Activated T-helper 9 cell treated with anti-CD3 and anti-CD28 coated beads, Interleukin-2, amount 50 U/mL, for 16 hours (primary cell): ENCODE results near the gene PCP4L1.
"Not testable (repeated sequence)": the region's sequence is repeated elsewhere in the genome, so short reads cannot be mapped to it uniquely, and the experiment has no call there.

ENCODE experiments used
- DNase-seq: peaks from one replicate; pipeline ENCODE4 v3.0.0-alpha.2; 2020; ENCODE audit warnings: low read depth

PCP4L1 gene

GRCh38 chr1:161258439-161259344 is at the start of gene PCP4L1:
Gene PCP4L1, plus strand, starts transcription at chr1:161258745. Its CDS starts 230 bp downstream, at chr1:161258975.
- peak; percentile 4 for DNase-seq

DNA sequence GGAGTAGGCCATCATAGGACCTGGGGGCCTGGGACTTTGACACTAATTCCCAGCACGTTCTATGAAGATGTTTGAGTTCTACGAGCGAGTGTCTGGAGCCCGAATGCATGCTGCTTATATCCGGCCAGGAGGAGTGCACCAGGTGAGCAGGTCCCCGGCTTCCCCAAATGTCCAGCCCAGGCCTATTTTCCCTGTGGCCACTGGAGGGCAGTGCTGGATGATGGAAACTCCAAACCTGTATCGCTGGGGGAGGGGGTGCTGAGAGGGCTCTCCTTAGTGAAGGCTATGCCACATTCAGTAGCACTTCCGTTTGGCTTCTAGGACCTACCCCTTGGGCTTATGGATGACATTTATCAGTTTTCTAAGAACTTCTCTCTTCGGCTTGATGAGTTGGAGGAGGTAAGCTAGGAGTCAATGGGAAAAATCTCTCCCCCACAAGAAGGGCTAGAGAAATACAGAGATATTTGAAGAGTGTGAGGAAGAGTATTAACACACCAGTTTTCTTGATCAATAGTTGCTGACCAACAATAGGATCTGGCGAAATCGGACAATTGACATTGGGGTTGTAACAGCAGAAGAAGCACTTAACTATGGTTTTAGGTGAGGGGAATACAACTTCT is 48.6 kb upstream of the PCP4L1 start:
- peak; percentile 59 for DNase-seq

DNA sequence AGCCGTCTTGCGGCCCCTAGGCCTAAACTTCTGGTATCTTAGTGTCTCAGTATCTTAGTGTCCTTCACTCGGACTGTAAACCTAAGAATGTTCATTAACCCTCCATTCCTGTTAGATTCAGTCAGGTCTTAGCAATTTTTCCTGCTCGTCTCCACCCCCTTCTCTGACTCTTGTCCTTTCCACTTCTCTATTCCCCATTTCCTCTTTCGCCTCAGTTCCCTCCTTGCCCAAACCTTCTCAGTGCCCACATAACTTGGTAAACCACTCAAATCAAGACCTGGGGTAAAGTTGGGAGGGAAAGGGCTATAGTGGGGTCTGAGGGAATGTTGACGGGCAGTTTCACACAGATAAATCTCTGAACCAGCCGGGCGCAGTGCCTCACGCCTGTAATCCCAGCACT is 44.2 kb upstream of the PCP4L1 start:
- no peak for DNase-seq

DNA sequence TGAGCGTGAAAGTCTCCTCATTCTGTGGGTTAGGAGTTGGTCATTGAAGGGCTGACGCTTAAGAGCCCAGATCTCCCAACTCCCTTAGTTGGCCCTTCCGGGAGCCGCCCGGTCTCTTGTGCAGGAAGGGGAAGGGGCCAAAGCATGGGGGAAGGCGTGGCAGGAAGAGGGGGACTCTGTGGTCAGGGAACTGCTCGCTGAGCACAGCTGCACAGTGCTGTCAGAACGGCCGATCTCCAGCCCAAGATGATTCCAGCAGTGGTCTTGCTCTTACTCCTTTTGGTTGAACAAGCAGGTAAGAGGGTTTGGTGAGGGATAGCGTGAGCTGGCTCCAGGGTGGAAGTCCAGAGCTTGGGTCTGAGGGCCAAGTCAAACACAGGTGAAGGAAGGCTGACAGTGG is 43.5 kb upstream of the PCP4L1 start, which contains the start of gene FCER1G:
Gene FCER1G (plus strand): TSS at position 220 of the 400 bp plus-strand sequence. CDS start 27 bp downstream, at position 247.
- no peak for DNase-seq

DNA sequence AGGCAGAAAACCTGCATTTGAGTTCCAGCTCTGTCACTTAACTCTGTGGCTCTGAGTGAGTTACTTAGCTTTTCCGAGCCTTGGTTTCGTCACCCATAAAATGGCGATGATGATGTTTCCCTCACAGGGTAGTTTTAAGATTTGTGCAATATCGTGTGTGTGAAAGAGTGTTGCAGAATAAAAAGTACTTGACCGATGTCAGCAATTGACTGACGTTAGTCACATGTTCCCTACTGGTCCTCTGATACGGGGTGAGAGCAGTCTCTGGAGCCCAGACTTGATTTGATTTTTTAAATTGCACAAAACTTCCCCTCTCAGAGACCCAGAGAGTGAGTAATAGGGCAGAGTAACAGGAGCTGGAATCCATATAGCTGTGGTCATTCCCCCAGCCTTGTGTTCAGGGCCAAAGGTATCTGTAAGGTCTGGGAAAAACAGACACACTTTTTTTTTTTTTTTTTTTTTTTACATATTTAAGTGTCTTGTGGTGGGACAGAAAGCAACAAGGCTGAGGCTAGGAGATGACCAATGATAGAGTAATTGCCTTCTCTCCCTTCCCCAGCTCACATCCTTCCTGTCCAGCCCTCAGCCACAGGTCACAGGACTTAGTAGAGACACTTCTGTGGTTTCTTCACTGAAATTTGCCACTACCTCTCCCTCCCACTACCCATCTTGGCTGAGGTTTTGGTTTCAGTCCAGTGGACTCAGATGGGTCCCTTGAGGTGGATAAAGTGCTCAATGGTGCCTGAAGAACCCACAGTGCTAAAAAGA is 41.4 kb upstream of the PCP4L1 start:
- DNase-seq = no peak

DNA sequence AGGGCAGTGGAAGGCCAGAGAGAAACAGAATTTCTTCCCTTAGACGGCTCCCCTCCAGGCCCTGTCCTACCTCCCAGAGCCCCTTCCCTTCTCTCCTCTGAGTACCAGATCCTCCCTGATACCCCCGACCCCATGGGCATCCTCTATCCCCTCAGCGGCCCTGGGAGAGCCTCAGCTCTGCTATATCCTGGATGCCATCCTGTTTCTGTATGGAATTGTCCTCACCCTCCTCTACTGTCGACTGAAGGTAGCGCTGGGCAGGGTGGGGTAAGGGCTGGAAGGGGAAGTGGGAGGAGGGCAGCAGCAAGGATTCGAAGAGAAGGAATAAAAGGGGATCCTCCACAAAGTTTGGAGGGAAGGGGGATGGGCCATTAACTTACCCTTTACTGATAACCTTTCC is 40.7 kb upstream of the PCP4L1 start:
- no peak for DNase-seq

DNA sequence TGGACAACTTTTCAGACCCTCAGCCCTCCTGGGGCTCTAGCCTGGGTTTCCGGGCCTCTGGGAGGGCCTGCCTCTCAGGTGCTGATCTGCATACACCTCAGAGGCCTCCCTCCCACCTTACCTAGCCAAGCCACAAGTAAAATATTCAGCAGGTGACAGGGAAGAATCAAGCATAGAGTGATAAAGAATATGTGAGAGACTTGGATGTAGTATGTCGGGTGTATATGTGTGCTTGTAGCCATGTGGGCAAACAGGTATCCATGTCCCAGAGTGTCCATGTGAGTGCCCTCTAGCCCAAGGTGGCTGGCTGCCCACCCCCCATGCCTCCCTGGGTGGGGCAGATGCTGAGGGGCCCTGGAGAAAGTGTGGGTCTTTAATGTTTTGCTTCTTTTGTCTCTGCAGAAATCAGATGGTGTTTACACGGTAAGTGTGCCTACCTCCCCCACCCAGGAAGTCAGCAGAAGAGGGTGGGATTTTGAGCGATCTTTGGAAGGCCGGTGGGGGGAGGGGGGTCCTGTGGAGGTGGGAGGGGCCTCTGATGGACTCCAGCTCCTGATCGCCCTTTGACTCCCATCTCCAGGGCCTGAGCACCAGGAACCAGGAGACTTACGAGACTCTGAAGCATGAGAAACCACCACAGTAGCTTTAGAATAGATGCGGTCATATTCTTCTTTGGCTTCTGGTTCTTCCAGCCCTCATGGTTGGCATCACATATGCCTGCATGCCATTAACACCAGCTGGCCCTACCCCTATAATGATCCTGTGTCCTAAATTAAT is 40.1 kb upstream of the PCP4L1 start:
- DNase-seq = no peak

GRCh38 chr1:161219078-161219892 is 39.3 kb upstream of the PCP4L1 start:
- DNase-seq = no peak

- DNase-seq = no peak
Measured at GRCh38 chr1:161220002-161220401, 38.5 kb upstream of the PCP4L1 start.

DNA sequence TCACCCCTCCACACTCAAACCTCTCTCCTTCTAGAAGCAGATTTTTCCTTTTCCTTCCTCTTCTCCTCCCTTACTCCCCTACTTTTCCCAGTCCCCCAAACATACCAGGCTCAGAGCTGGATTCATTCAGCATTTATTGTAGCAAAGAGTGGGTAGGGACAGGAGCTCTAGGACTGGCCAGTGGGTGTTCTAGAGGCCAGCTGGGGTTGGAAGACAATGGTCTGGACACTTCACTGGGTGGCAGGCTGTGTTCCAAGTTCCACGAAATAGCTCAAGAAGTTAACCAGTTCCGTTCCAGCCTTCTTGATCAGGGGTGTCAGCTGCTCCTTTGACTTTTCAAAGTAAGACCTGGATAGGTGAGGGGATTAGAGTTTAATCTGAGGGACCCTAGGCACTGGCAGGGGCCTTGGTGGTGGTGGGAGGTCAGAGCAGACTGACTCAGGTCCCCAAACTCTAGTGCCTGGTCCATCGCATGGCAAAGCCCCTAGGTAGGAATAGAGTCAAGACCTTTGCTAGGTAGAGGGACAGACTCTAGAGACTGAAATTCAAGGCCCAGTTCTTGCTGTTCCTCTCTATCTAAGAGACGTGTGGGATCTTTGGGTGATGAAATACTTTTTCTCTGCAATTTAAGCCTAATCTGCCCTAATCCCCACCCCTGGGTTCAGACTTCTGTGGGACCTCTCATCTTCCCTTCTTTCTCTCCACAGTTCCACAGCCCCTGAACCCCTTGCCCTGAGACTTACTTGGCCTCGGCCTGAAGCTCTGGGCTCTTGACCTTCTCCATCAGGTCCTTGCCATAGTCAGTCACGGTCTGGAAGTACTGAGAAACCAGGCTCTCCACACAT is 36.1 kb upstream of the PCP4L1 start:
- no peak for DNase-seq

DNA sequence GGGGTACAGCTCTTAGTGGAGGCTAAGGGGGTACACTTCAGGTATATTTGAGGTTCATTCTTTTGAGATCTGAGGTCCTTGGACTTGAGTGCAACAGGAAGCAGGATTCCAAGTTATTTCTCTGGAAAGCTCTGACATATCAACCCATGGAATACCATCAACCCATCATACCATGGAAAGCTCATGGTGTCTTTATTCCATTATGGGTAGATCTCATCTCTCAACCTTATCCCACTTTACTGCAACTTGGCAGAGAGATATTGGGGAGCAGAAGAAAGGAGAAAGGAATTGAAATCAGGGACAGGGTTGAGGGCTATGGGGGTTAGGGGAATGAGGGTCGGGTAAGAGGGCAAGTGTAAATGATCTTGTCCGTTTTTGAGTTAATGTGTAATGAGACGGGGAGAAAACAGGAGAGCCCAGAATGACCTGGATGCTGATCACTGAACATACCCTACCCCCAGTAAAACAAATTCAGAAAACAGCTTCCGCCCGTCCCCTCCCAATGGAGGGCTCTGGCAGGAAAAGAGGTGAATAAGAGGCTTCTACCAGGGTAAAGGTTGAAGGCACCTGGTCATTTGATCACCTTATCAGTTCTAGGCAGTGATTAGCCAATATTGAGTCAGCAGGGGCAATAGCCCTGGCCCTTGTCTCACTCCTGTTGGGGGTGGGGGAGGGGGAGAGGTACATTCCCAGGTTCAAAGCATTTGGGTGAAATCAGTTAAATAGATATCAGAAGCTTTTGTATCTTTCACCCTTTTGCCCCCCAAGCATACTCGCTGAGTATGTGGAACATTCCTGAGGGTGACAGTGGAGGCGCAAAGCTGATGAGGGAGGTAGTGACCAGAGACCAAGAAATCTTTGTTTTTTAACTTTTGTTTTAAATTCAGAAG is 34.5 kb upstream of the PCP4L1 start:
- no peak for DNase-seq

DNA sequence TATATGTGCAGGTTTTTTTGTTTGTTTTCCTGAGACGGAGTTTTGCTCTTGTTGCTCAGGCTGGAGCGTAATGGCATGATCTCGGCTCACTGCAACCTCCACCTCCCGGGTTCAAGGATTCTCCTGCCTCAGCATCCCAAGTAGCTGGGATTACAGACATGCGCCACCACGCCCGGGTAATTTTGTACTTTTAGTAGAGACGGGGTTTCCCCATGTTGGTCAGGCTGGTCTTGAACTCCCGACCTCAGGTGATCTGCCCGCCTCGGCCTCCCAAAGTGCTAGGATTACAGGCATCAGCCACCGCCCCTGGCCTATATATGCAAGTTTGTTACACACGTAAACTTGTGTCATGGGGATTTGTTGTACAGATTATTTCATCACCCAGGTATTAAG is 33.9 kb upstream of the PCP4L1 start:
- DNase-seq = not testable (repeated sequence)

GRCh38 chr1:161225178-161225533 is 33.4 kb upstream of the PCP4L1 start:
- DNase-seq = no peak

GRCh38 chr1:161225534-161226319 is 32.8 kb upstream of the PCP4L1 start, which contains the start of gene TOMM40L:
Gene TOMM40L, plus strand, starts transcription at chr1:161226060. Its CDS starts 430 bp downstream, at chr1:161226490.
- peak; percentile 78 for DNase-seq

DNA sequence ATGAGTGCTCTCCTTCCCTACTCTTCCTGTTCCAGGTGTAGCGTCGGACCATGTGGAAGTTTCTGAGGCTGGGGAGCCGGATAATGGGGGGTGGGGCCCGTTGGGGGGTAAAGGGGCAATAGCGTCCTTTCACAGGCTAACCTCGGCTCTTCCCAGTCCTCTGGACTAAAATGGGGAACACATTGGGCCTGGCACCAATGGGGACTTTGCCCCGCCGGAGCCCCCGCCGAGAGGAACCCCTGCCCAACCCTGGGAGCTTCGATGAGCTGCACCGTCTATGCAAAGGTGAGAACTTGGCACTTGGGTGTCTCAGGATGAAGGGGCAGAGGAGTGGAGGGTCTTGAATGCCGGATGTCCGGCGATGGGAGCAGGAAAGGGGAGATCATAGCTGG is 32.2 kb upstream of the PCP4L1 start:
- DNase-seq = no peak

DNA sequence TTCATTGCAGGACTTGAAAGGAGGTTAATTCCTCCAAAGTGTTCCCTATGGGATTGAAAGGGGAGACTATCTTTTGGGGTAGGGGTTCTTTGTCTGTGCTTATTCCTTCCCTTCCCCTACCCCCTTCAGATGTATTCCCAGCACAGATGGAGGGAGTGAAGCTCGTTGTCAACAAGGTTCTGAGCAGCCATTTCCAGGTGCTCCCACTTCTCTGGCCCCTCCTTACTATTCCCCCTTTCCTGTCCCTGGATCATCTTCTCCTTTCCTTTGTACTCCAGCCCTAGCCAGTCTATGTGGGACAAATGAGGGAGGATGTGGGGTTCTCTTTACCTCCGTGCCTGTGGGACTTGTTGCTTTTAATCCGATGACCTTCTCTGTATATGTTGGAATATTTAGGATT is 31.8 kb upstream of the PCP4L1 start:
- no peak for DNase-seq

- peak; percentile 80 for DNase-seq
Measured at GRCh38 chr1:161227196-161227871, 31.2 kb upstream of the PCP4L1 start.
